ENCODE results near the gene TRIM17.

Gene TRIM17

DNA sequence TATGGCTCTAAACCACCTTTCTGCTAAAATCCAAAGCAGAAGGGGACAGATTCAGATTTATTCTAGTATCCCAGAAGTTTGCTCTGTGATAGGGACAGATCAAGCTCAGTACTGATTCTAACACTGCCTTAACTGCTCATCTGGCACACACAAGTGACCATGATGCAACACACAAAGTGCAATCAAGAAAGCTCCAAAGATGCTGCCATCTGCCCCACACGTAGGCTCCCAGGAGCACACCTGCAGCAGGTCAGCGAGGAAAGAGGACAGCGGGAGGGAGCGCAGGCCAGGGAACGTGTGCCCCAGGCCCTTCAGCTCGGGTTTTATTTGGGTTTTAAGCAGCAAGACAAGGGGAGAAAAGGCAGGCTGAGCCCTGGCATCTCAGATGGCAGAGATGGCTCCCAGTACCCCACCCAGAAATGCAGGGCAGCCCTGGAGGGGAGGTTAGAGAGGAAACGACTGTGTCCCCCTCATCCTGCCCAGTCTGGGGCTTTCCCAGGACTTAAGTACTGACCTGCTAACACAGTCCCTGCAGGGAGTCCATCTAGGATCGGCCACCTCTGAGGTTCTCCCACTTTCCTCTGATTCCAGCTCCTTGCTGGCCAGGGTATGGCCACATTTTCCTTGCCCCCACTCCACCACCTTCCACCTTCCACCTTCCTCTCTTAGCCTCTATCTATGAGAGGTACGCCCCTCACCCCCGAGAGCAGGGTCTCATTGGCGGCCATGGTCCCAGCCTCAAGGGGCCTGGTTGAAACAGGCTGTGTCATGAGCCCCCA lies 11.3 kb downstream of the TRIM17 start:
- Histone ChIP-seq H3K9ac (ENCODE audit: low read length) (peak overlapping the region; percentile 93), H3K27me3 (replicated peaks; ENCODE audit: control insufficient read depth, insufficient read depth, low read length) (no peaks in the 10 kb centered on the region), H3K4me1 (ENCODE audit: control insufficient read depth, insufficient read depth, low read length) (peaks cover 32% of the 10 kb centered on the region), H3K36me3 (ENCODE audit: control insufficient read depth, insufficient read depth, low read length, severe bottlenecking) (peaks cover 18% of the 10 kb centered on the region), H3K9me3 (ENCODE audit: control insufficient read depth, low read length) (no peaks in the 10 kb centered on the region), H3K4me3 (ENCODE audit: low read length) (peak overlapping the region; percentile 94)
- peak; percentile 40 for DNase-seq (ENCODE audit: low read depth)

DNA sequence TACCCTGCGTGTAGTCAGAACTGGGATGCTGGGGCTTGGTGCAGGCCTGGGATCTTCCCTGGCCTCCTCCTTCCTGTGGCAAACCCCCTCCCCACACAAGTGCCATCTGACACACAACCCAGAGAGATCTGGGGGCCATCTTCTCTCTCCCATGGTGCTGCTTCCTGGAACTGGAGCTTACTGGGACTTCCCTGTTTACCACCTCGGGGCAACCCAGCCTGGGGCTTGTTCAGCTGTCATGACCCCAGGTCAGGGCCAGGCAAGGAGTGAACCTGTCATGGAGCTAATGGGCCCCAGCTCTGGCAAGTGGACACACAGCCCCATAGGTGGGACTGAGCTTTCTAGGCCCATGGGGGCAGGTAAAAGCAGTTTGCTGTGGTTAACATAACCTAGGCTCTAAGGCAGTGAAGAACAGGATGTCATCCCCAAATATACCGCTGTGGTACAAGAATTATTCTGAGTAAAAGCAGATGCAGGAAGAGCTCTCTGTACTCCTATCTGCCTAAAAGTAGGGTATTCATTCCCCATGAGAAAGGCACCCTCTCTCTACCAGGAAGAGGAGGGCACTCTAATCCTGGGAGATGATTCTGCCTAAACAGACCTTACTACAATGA lies 12.4 kb downstream of the TRIM17 start:
- peak overlapping the region; percentile 93 for H3K9ac ChIP-seq (ENCODE audit: low read length)
- no peak for DNase-seq (ENCODE audit: low read depth)
- H3K4me1 ChIP-seq (ENCODE audit: control insufficient read depth, insufficient read depth, low read length): peaks cover 25% of the 10 kb centered on the region
- H3K36me3 ChIP-seq (ENCODE audit: control insufficient read depth, insufficient read depth, low read length, severe bottlenecking): peaks cover 20% of the 10 kb centered on the region
- H3K27me3 ChIP-seq (replicated peaks; ENCODE audit: control insufficient read depth, insufficient read depth, low read length): no peaks in the 10 kb centered on the region
- H3K9me3 ChIP-seq (ENCODE audit: control insufficient read depth, low read length): no peaks in the 10 kb centered on the region
- H3K4me3 ChIP-seq (ENCODE audit: low read length): peak overlapping the region; percentile 94

DNA sequence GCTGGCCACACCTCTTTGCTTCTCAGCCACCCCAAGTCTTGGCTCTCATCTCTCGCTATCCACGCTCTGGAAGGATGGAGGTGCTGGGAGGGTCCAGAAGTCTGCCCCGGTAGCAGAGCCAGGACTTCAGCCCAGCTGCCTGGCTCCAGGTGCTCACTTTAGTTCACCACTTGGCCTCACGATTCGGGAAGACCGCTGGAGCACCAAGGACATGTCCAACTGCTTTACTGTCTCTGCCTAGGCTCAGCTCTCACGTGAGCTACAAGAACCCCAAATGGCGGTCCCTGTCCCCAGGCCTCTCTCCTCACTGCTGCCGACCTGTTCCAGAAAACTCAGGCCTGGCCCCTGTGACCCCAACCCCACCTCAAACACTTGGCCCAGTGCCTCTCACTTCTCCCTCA lies 13.4 kb downstream of the TRIM17 start:
- no peaks in the 10 kb centered on the region for H3K27me3 ChIP-seq (replicated peaks; ENCODE audit: control insufficient read depth, insufficient read depth, low read length)
- H3K9ac ChIP-seq (ENCODE audit: low read length): no peak overlapping the region
- H3K36me3 ChIP-seq (ENCODE audit: control insufficient read depth, insufficient read depth, low read length, severe bottlenecking): peaks cover 21% of the 10 kb centered on the region
- H3K9me3 ChIP-seq (ENCODE audit: control insufficient read depth, low read length): no peaks in the 10 kb centered on the region
- DNase-seq (ENCODE audit: low read depth): no peak
- peaks cover 25% of the 10 kb centered on the region for H3K4me1 ChIP-seq (ENCODE audit: control insufficient read depth, insufficient read depth, low read length)
- no peak overlapping the region for H3K4me3 ChIP-seq (ENCODE audit: low read length)

DNA sequence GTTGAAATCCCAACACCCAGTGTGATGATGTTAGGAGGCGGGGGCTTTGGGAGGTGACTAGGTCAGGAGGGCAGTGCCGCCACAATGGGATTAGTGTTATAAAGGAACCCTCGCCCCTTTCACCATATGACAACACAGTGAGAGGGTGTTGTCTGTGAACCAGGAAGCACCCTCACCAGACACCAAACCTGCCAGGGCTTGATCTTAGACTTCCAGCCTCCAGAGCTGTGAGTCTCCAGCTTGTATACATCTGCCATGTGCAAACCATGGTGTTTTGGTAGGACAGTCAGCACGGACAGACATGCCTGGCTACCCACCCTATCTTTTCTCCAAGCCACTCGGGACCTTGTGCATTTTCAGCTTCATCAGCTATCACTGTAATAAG lies 14.0 kb downstream of the TRIM17 start:
- H3K4me3 ChIP-seq (ENCODE audit: low read length): no peak overlapping the region
- H3K9me3 ChIP-seq (ENCODE audit: control insufficient read depth, low read length): no peaks in the 10 kb centered on the region
- DNase-seq (ENCODE audit: low read depth): no peak
- H3K27me3 ChIP-seq (replicated peaks; ENCODE audit: control insufficient read depth, insufficient read depth, low read length): no peaks in the 10 kb centered on the region
- peaks cover 23% of the 10 kb centered on the region for H3K4me1 ChIP-seq (ENCODE audit: control insufficient read depth, insufficient read depth, low read length)
- H3K36me3 ChIP-seq (ENCODE audit: control insufficient read depth, insufficient read depth, low read length, severe bottlenecking): peaks cover 27% of the 10 kb centered on the region
- no peak overlapping the region for H3K9ac ChIP-seq (ENCODE audit: low read length)

DNA sequence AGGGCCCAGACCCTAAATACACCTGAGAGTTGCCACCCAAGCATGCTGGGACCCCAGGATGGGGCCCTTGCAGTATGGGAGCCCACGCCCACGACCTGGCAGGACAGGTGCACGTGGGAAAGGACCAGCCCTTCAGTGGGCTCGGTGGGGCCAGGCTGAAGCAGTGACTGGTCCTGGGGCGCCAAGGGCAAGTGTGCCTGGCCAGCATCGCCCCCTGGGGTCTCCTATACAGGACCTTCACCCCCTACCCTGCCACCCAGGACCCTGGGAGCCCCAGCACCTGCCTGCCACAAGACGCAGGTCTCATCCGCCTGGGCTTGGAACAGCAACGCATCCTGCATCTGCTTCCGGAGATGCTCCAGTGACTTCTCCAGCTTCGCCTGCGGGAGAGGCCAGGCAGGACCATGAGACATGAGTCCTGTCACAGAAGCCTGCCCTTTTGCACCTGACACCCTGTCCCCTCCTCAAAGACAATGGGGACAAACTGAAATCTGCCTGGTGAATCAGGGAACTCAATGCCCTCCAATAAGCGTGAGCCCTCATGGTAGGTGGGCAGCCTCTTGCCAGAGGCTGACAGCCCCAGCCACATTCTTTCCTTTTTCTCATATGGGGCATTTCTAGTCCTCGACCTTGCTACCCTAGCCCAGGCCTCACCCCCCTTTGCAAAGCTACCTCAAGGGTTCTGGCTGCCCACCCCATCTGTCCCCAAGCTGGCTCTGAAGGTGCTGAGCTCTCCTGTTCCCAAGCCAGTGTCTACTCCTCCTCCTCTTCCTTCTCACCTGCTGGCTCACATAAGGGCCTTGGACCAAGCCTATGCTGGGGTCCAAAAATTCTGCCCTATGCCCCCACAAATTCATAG lies 14.7 kb downstream of the TRIM17 start:
- Histone ChIP-seq H3K4me3 (ENCODE audit: low read length) (no peak overlapping the region), H3K9ac (ENCODE audit: low read length) (no peak overlapping the region), H3K27me3 (replicated peaks; ENCODE audit: control insufficient read depth, insufficient read depth, low read length) (no peaks in the 10 kb centered on the region), H3K36me3 (ENCODE audit: control insufficient read depth, insufficient read depth, low read length, severe bottlenecking) (peaks cover 31% of the 10 kb centered on the region), H3K9me3 (ENCODE audit: control insufficient read depth, low read length) (no peaks in the 10 kb centered on the region), H3K4me1 (ENCODE audit: control insufficient read depth, insufficient read depth, low read length) (peaks cover 19% of the 10 kb centered on the region)
- no peak for DNase-seq (ENCODE audit: low read depth)

DNA sequence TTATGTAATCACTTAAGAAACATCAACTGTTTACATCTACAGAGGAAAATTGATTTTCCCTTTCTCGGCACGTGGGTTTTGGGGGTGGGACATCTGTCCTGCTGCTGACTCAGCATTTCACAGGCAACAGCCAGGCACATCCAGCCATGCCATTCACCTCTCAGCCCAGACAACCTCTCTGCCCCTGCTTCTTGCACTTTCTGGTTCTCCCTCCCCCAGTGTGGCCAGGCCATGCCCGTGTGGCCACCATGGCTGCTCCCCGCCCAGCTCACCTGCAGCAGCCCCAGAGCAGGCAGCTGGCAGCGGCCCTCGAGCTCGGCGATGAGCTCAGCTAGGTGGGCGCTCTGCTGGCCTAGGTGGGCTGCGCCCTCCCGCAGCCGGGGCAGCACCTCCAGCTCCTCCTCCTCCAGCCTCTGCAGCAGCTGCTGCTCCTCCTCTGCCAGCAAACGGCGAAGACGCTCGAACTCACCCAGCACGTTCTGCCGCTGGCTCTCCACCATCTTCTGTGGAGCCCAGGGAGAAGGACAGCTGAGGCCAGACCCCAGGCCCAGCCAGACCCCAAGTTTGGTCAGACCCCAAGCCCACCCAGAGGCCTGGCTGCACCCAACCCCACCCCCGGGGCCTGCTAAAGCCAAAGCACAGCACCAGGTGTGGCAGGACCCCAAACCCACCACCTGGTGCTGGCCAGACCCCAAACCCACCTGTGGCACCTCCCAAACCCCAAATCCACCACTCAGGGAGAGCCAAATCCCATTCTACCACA lies 15.8 kb downstream of the TRIM17 start:
- H3K36me3 ChIP-seq (ENCODE audit: control insufficient read depth, insufficient read depth, low read length, severe bottlenecking): peaks cover 42% of the 10 kb centered on the region
- H3K9ac ChIP-seq (ENCODE audit: low read length): no peak overlapping the region
- no peak for DNase-seq (ENCODE audit: low read depth)

DNA sequence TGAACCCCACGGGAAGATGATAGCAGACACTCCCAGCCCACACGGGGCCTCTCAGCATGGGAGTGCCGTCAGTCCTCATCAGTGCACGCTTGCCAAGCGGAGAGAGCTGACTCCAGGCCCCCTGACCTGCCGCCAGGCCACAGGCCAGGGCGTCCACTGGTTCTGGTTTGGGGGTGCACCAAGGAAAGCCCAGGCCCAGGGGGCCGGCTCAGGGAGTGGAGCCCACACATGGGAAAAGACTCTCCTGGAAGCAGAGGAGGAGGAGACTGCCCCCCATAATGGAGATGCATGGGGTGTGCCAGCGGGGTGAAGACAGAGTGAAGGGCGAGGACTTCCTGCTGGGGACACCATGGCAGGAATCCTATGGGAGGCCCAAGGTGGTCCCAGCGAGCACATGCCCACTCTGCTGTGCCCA lies 16.4 kb downstream of the TRIM17 start:
- no peak overlapping the region for H3K9ac ChIP-seq (ENCODE audit: low read length)
- no peak for DNase-seq (ENCODE audit: low read depth)
- H3K36me3 ChIP-seq (ENCODE audit: control insufficient read depth, insufficient read depth, low read length, severe bottlenecking): peaks cover 49% of the 10 kb centered on the region
- H3K27me3 ChIP-seq (replicated peaks; ENCODE audit: control insufficient read depth, insufficient read depth, low read length): no peaks in the 10 kb centered on the region
- H3K4me3 ChIP-seq (ENCODE audit: low read length): no peak overlapping the region
- no peaks in the 10 kb centered on the region for H3K9me3 ChIP-seq (ENCODE audit: control insufficient read depth, low read length)
- H3K4me1 ChIP-seq (ENCODE audit: control insufficient read depth, insufficient read depth, low read length): peaks cover 14% of the 10 kb centered on the region

More for the DNA sequence above, 15.8 kb downstream of the TRIM17 start:
- Histone ChIP-seq H3K4me3 (ENCODE audit: low read length) (no peak overlapping the region), H3K4me1 (ENCODE audit: control insufficient read depth, insufficient read depth, low read length) (peaks cover 19% of the 10 kb centered on the region), H3K9me3 (ENCODE audit: control insufficient read depth, low read length) (no peaks in the 10 kb centered on the region), H3K27me3 (replicated peaks; ENCODE audit: control insufficient read depth, insufficient read depth, low read length) (no peaks in the 10 kb centered on the region)

DNA sequence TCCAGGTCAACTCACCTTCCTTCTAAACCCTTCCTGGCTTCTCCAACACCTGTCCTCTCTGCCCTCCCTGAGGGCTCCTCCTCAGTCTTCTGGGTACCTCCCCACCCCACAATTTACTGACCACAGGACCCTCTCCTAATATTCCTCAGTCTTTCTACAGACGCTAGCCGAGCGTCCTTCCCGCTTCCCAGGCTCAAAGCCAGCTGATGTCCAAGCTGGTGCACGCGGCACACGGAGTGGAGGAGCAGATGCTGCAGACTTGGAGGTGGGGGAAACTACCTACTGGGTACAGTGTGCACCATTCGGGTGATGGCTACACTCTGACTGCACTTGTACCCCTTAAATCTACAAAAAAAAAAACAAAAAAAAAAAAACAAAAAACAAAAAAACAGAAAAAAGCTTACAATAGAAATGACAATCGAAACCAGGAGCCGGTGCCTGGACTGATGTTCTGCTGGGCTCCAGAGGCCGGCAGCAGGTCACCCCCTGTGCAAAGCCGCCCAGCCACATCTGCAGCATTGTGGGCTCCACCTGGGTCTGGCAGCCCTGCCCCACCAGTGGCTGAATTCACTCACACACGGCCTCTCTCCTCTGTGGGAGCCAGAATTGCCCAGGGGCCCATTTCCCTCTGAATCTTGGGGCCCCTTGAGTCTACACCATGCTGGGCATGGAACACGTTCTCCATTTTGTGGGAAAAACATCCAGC lies 17.0 kb downstream of the TRIM17 start:
- H3K9me3 ChIP-seq (ENCODE audit: control insufficient read depth, low read length): no peaks in the 10 kb centered on the region
- no peak overlapping the region for H3K9ac ChIP-seq (ENCODE audit: low read length)
- DNase-seq (ENCODE audit: low read depth): no peak
- no peak overlapping the region for H3K4me3 ChIP-seq (ENCODE audit: low read length)
- H3K36me3 ChIP-seq (ENCODE audit: control insufficient read depth, insufficient read depth, low read length, severe bottlenecking): peaks cover 50% of the 10 kb centered on the region
- H3K4me1 ChIP-seq (ENCODE audit: control insufficient read depth, insufficient read depth, low read length): peaks cover 9% of the 10 kb centered on the region
- no peaks in the 10 kb centered on the region for H3K27me3 ChIP-seq (replicated peaks; ENCODE audit: control insufficient read depth, insufficient read depth, low read length)

DNA sequence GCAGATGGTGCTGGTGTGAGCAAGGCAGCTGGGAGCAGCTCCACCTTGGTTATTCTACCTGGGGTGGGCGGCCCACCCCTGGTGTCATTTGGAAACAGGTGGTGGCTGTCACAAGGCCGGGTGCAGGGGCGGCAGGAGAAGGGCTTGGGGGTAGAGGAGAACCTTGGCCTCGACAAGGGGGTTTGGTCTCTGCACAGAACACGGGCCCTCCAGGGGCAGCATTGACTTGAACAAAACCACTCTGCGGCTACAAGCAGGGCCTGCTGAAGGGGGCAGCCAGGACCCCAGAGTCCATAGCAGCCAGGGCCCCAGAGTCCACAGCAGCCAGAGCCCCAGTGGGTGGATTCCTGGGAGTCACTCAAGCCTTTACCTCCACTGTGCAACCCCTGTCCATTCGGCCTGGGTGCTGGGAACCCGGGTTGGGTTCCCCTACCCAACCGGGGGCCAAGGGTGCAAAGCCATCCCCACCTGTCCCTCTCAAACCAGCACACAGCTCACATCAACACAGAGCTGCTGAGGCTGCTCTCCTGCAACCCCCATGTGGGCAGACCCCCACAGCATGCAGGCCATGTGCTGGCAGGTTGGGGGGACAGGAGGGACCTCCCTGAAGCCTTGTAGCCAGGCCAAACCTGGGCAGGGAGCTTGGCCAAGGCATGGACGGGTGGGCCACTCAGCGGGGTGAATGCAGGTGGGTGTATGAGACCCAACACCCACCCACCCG lies 17.8 kb downstream of the TRIM17 start:
- Histone ChIP-seq H3K9me3 (ENCODE audit: control insufficient read depth, low read length) (no peaks in the 10 kb centered on the region), H3K4me1 (ENCODE audit: control insufficient read depth, insufficient read depth, low read length) (peaks cover 4% of the 10 kb centered on the region), H3K4me3 (ENCODE audit: low read length) (no peak overlapping the region), H3K36me3 (ENCODE audit: control insufficient read depth, insufficient read depth, low read length, severe bottlenecking) (peaks cover 46% of the 10 kb centered on the region), H3K27me3 (replicated peaks; ENCODE audit: control insufficient read depth, insufficient read depth, low read length) (no peaks in the 10 kb centered on the region), H3K9ac (ENCODE audit: low read length) (no peak overlapping the region)
- no peak for DNase-seq (ENCODE audit: low read depth)

DNA sequence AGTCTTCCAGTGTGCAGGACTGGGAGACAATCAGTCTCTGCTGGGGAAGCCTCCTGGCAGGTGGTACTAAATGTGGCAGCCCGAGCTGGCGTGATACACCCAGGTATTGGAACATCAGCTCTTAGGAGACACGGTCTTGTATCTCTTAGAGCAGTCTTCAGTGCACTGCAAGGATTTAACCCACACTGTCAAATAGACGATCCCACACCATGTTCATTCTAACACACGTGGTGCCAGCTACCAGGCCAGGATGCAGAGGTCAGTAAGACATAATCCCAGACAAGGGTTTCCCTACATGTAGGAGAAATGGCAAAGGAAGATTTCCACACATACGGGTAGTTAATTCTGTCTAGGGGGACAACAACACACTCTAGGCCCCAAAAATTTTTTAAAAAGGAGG lies 18.7 kb downstream of the TRIM17 start:
- no peaks in the 10 kb centered on the region for H3K27me3 ChIP-seq (replicated peaks; ENCODE audit: control insufficient read depth, insufficient read depth, low read length)
- H3K9ac ChIP-seq (ENCODE audit: low read length): no peak overlapping the region
- peaks cover 44% of the 10 kb centered on the region for H3K36me3 ChIP-seq (ENCODE audit: control insufficient read depth, insufficient read depth, low read length, severe bottlenecking)
- DNase-seq (ENCODE audit: low read depth): no peak
- H3K4me1 ChIP-seq (ENCODE audit: control insufficient read depth, insufficient read depth, low read length): peaks cover 12% of the 10 kb centered on the region
- no peak overlapping the region for H3K4me3 ChIP-seq (ENCODE audit: low read length)
- H3K9me3 ChIP-seq (ENCODE audit: control insufficient read depth, low read length): no peaks in the 10 kb centered on the region

Data from adipocyte (in vitro differentiated cells).